Endothelial cell of umbilical vein (primary cell): Measurements from ENCODE around the gene XRCC4. TPM values are rescaled to one million over a fixed set of nuclear protein-coding genes. Genes with fewer than 3 reads are reported as not detected.

Source experiments
- BruUV-seq: library from RNA; stranded (reverse); fragments of 400-500 nt; replicated peaks from 2 replicates; lab custom pipeline; 2021; lab: Mats Ljungman, UMichigan
- CTCF ChIA-PET: fragments of 300-600, 350-600 bp; sonication (Branson Sonifier 250); formaldehyde crosslinking; loops from one replicate; lab custom pipeline; 2021; ENCODE audit warnings: antibody characterized with exemption, inconsistent platforms; lab: Charles Lee
- POLR2A ChIA-PET: fragments of 300-600, 350-600 bp; sonication (Branson Sonifier 250); formaldehyde crosslinking; loops from one replicate; lab custom pipeline; 2021; ENCODE audit warnings: antibody characterized with exemption, inconsistent platforms; lab: Charles Lee
- DNase-seq: peaks from one replicate; pipeline ENCODE4 v3.0.0-alpha.2; 2011; ENCODE audit warnings: low read depth, low spot score
- FAIRE-seq: peaks from 2 replicates; lab custom pipeline; 2011; peaks lifted over from hg19 to GRCh38; lab: Jason Lieb, UNC
- H2AFZ ChIP-seq: 2 replicates; pipeline ENCODE4 v1.6.0; 2012; ENCODE audit warnings: low read depth, low read length, control low read depth, inconsistent platforms
- H3K27ac ChIP-seq: 2 replicates; pipeline ENCODE4 v1.5.1; 2011; ENCODE audit warnings: low read depth, mild to moderate bottlenecking, control low read depth, low read length, moderate library complexity; ENCODE audit not compliant: insufficient read depth
- H3K27me3 ChIP-seq, 2 experiments: 2 replicates each; pipeline versions ENCODE4 v1.6.0 to v1.6.1; 2011; ENCODE audit warnings: low read length in 2 of 2, mixed read lengths in 1 of 2; ENCODE audit not compliant: control insufficient read depth in 2 of 2, insufficient read depth in 2 of 2
- H3K36me3 ChIP-seq, 2 experiments: 2 replicates in 1 of 2; 3 replicates in 1 of 2; pipeline ENCODE4 v1.5.1; 2011; ENCODE audit warnings: low read length in 2 of 2, mild to moderate bottlenecking in 1 of 2, moderate library complexity in 1 of 2; ENCODE audit not compliant: control insufficient read depth in 2 of 2, insufficient read depth in 2 of 2; ENCODE audit errors: extremely low read depth in 1 of 2
- H3K4me1 ChIP-seq: 3 replicates; pipeline ENCODE4 v1.5.1; 2011; ENCODE audit warnings: mild to moderate bottlenecking, low read length; ENCODE audit not compliant: control insufficient read depth, insufficient read depth; ENCODE audit errors: extremely low read depth
- H3K4me2 ChIP-seq: 2 replicates; pipeline ENCODE4 v1.6.1; 2011; ENCODE audit warnings: low read length, control low read depth, mixed read lengths; ENCODE audit not compliant: insufficient read depth
- H3K4me3 ChIP-seq, 3 experiments: fragments of 200-600 bp in 1 of 3; sonication (generic), shearing (Covaris generic) in 1 of 3; replicated peaks in 1 of 3; 2 replicates each; pipeline ENCODE4 v1.5.1; 2011 to 2016; ENCODE audit warnings: control low read depth in 3 of 3, low read length in 3 of 3, mild to moderate bottlenecking in 2 of 3, inconsistent platforms in 1 of 3, low read depth in 1 of 3, moderate library complexity in 1 of 3; ENCODE audit not compliant: insufficient read depth in 1 of 3
- H3K79me2 ChIP-seq: 2 replicates; pipeline ENCODE4 v1.6.0; 2012; ENCODE audit warnings: low read length, inconsistent platforms; ENCODE audit not compliant: control insufficient read depth, insufficient read depth
- H3K9ac ChIP-seq: replicated peaks from 2 replicates; pipeline ENCODE3; 2011; ENCODE audit warnings: low read length, control low read depth; ENCODE audit not compliant: insufficient read depth; ENCODE audit errors: extremely low read depth
- H3K9me1 ChIP-seq: replicated peaks from 3 replicates; pipeline ENCODE4 v1.6.0; 2011; ENCODE audit warnings: mild to moderate bottlenecking, low read length; ENCODE audit not compliant: control insufficient read depth, insufficient read depth; ENCODE audit errors: extremely low read depth
- H3K9me3 ChIP-seq: replicated peaks from 2 replicates; pipeline ENCODE4 v1.5.1; 2012; ENCODE audit warnings: low read length, inconsistent platforms; ENCODE audit not compliant: control insufficient read depth, insufficient read depth
- H4K20me1 ChIP-seq: replicated peaks from 2 replicates; pipeline ENCODE3; 2011; ENCODE audit warnings: mild to moderate bottlenecking, low read length; ENCODE audit not compliant: control insufficient read depth, insufficient read depth; ENCODE audit errors: extremely low read depth
- CTCF ChIP-seq, 2 donors: IDR thresholded peaks; 1 replicate in 1 of 2; 2 replicates in 1 of 2; pipeline ENCODE4 v1.5.1; 2011; ENCODE audit warnings: low read length in 2 of 2, mild to moderate bottlenecking in 2 of 2, moderate library complexity in 2 of 2, control low read depth in 1 of 2, inconsistent platforms in 1 of 2, low read depth in 1 of 2; ENCODE audit not compliant: insufficient read depth in 1 of 2; ENCODE audit errors: extremely low read depth in 1 of 2
- EZH2 ChIP-seq: IDR thresholded peaks from 2 replicates; pipeline ENCODE4 v1.6.1; 2012; ENCODE audit warnings: borderline replicate concordance, low read depth, mild to moderate bottlenecking, moderate library complexity, low read length, inconsistent platforms; ENCODE audit not compliant: severe bottlenecking
- FOS ChIP-seq: IDR thresholded peaks from 2 replicates; pipeline ENCODE4 v1.6.1; 2011; ENCODE audit warnings: mild to moderate bottlenecking, low read length, moderate library complexity, borderline replicate concordance; ENCODE audit not compliant: insufficient read depth
- GATA2 ChIP-seq: IDR thresholded peaks from 2 replicates; pipeline ENCODE4 v1.7.0; 2011; ENCODE audit warnings: low read depth, mild to moderate bottlenecking, moderate library complexity, mixed read lengths, low read length; ENCODE audit not compliant: insufficient read length, insufficient read depth
- JUN ChIP-seq: IDR thresholded peaks from 2 replicates; pipeline ENCODE4 v1.6.1; 2011; ENCODE audit warnings: borderline replicate concordance, low read depth; ENCODE audit not compliant: insufficient read length, insufficient read depth
- MYC ChIP-seq: IDR thresholded peaks from one replicate; pipeline ENCODE4 v1.6.1; 2011; ENCODE audit warnings: mild to moderate bottlenecking, low read depth, low read length
- POLR2A ChIP-seq: IDR thresholded peaks from 2 replicates; pipeline ENCODE4 v1.6.1; 2012; ENCODE audit warnings: low read depth, mild to moderate bottlenecking, control low read depth, low read length
- POLR2AphosphoS5 ChIP-seq: IDR thresholded peaks from 2 replicates; pipeline ENCODE4 v1.6.1; 2012; ENCODE audit warnings: low read depth, mild to moderate bottlenecking, control low read depth, low read length, moderate library complexity; ENCODE audit not compliant: insufficient read depth
- dilution Hi-C: fragments of 300-500 bp; cut with MboI; formaldehyde crosslinking; loops from one replicate; pipeline ENCODE4 v1.15.0; 2019; ENCODE audit warnings: low sequenced_read_pairs; ENCODE audit not compliant: extremely low pct_ligation_motif_present
- intact Hi-C: fragments of 100-400 bp; cut with micrococcal nuclease; formaldehyde crosslinking; loops from one replicate; pipeline ENCODE4 v1.10.0; 2022
- polyA plus RNA-seq, 4 experiments: library from polyadenylated mRNA; depleted of rRNA in 3 of 4; stranded (reverse) in 3 of 4; unstranded in 1 of 4; fragments of >200 nt; gene quantifications; 2 replicates each; pipeline versions ENCODE4 v1.2.1 to v1.2.3, GENCODE V29; 2011 to 2012; ENCODE audit warnings: missing spikeins in 1 of 4
- total RNA-seq: library from RNA; stranded (reverse); gene quantifications from 2 replicates; pipeline ENCODE4 v1.2.3, GENCODE V29; 2021
- TF ChIP-seq, protein P1 (sequence below): IDR thresholded peaks from 2 replicates; pipeline ENCODE4 v1.6.1; 2011; ENCODE audit not compliant: insufficient read depth, insufficient read length

XRCC4 gene
- total and polyA plus RNA-seq, 2 donors (not counting 3 experiments of a cell fraction or from before 2014, with no cell fraction given), result 1.3 to 7.7 TPM

GRCh38 chr5:83393504-83393866, 316.1 kb downstream of the XRCC4 start:
- POLR2A ChIA-PET, result no interaction called here
- no peak for DNase-seq
- BruUV-seq, result no TSS peak
- H3K9ac ChIP-seq, result no peak overlapping the region
- H3K4me1 ChIP-seq, result no peaks in the 10 kb centered on the region
- H2AFZ ChIP-seq, result no peak overlapping the region
- dilution Hi-C loops (no loop called here), intact Hi-C loops (no loop called here)
- no peaks in the 10 kb centered on the region for H4K20me1 ChIP-seq
- CTCF ChIA-PET, result no interaction called here
- no peaks in the 10 kb centered on the region for H3K9me1 ChIP-seq
- H3K27me3 ChIP-seq, result no peaks in the 10 kb centered on the region
- no peak for FAIRE-seq
- no peak overlapping the region for H3K4me3 ChIP-seq
- no peak overlapping the region for H3K27ac ChIP-seq
- H3K9me3 ChIP-seq, result no peaks in the 10 kb centered on the region
- no peaks in the 10 kb centered on the region for H3K36me3 ChIP-seq
- no peaks in the 10 kb centered on the region for H3K79me2 ChIP-seq
- TF ChIP-seq CTCF (IDR thresholded peaks at IDR 0.05; ENCODE audit: extremely low read depth in 1 of 2, insufficient read depth in 1 of 2, low read depth in 1 of 2, low read length in 2 of 2) (no peak), POLR2A (no peak), GATA2 (no peak), EZH2 (no peak), JUN (no peak)
- no peak overlapping the region for H3K4me2 ChIP-seq

DNA sequence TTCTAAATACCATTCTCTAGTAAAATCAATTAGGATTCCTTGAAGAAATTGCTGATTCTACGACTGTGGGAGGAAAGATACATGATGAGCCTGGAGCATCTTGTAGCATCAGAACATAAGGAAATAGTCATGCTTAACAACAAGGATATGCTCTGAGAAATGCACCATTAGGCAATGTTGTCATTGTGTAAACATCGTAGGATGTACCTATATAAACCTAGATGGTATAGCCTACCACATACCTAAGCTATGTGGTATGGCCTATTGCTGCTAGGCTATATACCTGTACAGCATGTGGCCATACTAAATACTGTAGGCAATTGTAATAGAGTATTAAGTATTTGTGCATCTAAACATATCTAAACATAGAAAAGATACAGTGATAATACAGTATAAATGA, 316.8 kb downstream of the XRCC4 start:
- Histone ChIP-seq H3K9me3 (no peaks in the 10 kb centered on the region), H3K27me3 (no peaks in the 10 kb centered on the region), H3K79me2 (no peaks in the 10 kb centered on the region), H3K9ac (no peak overlapping the region), H3K4me1 (no peaks in the 10 kb centered on the region), H3K4me3 (no peak overlapping the region), H3K27ac (no peak overlapping the region), H3K4me2 (no peak overlapping the region), H3K9me1 (no peaks in the 10 kb centered on the region), H4K20me1 (no peaks in the 10 kb centered on the region), H3K36me3 (no peaks in the 10 kb centered on the region), H2AFZ (no peak overlapping the region)
- dilution Hi-C loops, result no loop called here
- no peak for DNase-seq
- FAIRE-seq, result no peak
- TF ChIP-seq FOS (no peak), POLR2AphosphoS5 (no peak), JUN (no peak), POLR2A (no peak), MYC (no peak), GATA2 (no peak), CTCF (IDR thresholded peaks at IDR 0.05; ENCODE audit: extremely low read depth in 1 of 2, insufficient read depth in 1 of 2, low read depth in 1 of 2, low read length in 2 of 2) (no peak), EZH2 (no peak)
- TF ChIP-seq, protein P1, sequence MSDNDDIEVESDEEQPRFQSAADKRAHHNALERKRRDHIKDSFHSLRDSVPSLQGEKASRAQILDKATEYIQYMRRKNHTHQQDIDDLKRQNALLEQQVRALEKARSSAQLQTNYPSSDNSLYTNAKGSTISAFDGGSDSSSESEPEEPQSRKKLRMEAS, result no peak
- ChIA-PET POLR2A (no interaction called here), CTCF (interaction anchor here (1.2 kb wide), 1 partner anchor 11 kb away, joined by 5 read pairs; no protein-coding TSS in a partner anchor)
- intact Hi-C loops, result no loop called here
- no TSS peak for BruUV-seq
